GM10266 (cell line): ENCODE results near the gene EXOSC5.
"Not testable (repeated sequence)": the region's sequence is repeated elsewhere in the genome, so short reads cannot be mapped to it uniquely, and the experiment has no call there.

Source experiments
- DNase-seq: peaks from one replicate; pipeline ENCODE4 v3.0.0; 2012; ENCODE audit errors: extremely low spot score
- CTCF ChIP-seq: IDR thresholded peaks from 2 replicates; pipeline ENCODE4 v1.5.1; 2012; ENCODE audit warnings: mild to moderate bottlenecking, low read depth; ENCODE audit not compliant: control insufficient read depth, insufficient read depth; ENCODE audit errors: missing control alignments

EXOSC5 gene

GRCh38 chr19:41392775-41393174 lies 4.4 kb downstream of the EXOSC5 start:
- TF ChIP-seq CTCF, result no peak

GRCh38 chr19:41391618-41392017 lies 5.5 kb downstream of the EXOSC5 start:
- DNase-seq, result no peak
- TF ChIP-seq CTCF, result no peak

More at GRCh38 chr19:41392775-41393174, 4.4 kb downstream of the EXOSC5 start:
- no peak for DNase-seq

GRCh38 chr19:41386442-41386841 lies 10.7 kb downstream of the EXOSC5 start:
- no peak for DNase-seq
- no peak for TF ChIP-seq CTCF

- no peak for DNase-seq
- no peak for TF ChIP-seq CTCF
Measured at GRCh38 chr19:41384351-41384750, 12.8 kb downstream of the EXOSC5 start.

- DNase-seq, result not testable (repeated sequence)
Measured at GRCh38 chr19:41381536-41381935, 15.6 kb downstream of the EXOSC5 start.

- peak; percentile 69 for DNase-seq
- peak; percentile 44 for TF ChIP-seq CTCF
Measured at GRCh38 chr19:41377977-41378709, 19.0 kb downstream of the EXOSC5 start.

- TF ChIP-seq CTCF, result no peak
- no peak for DNase-seq
Measured at GRCh38 chr19:41376998-41377365, 20.2 kb downstream of the EXOSC5 start.
